Nucleus accumbens (tissue), 56 donors: Measurements from ENCODE around the gene FGD1.

Experiments used
- DNase-seq, 56 donors: peaks; one replicate each; lab custom pipeline; 2025; lab: John Stamatoyannopoulos, UW

The FGD1 gene

GRCh38 chrX:54411732-54412131 lies 84.3 kb downstream of the FGD1 start:
- DNase-seq = no peak

GRCh38 chrX:54407266-54407665 lies 88.8 kb downstream of the FGD1 start:
- DNase-seq = no peak

- no peak for DNase-seq
These were observed 98.9 kb downstream of the FGD1 start for GRCh38 chrX:54397113-54397512.
